Tibial nerve (tissue), 4 donors: Measurements from ENCODE around the gene FMNL2. TPM values are rescaled to one million over a fixed set of nuclear protein-coding genes. Genes with fewer than 3 reads are reported as not detected.
A peak's percentile ranks its signal among the peaks of the same experiment; 100 is the strongest.

Experiments
- DNase-seq, 2 donors: peaks; one replicate each; pipeline ENCODE4 v3.0.0-alpha.2; 2019; ENCODE audit warnings: low spot score in 2 of 2
- H3K27ac ChIP-seq, 4 donors: fragments of 200-600 bp; sonication (generic) in 3 of 4; one replicate each; pipeline ENCODE4 v1.5.1; 2017 to 2019; ENCODE audit warnings: mild to moderate bottlenecking in 1 of 4
- H3K27me3 ChIP-seq, 2 donors: fragments of 200-600 bp; sonication (generic) in 1 of 2; one replicate each; pipeline versions ENCODE4 v1.5.1 to v1.6.0; 2017 to 2019
- H3K36me3 ChIP-seq, 3 donors: fragments of 200-600 bp; sonication (generic); one replicate each; pipeline ENCODE4 v1.5.1; 2018 to 2019
- H3K4me1 ChIP-seq, 4 donors: fragments of 200-600 bp; sonication (generic) in 3 of 4; one replicate each; pipeline ENCODE4 v1.5.1; 2017 to 2019
- H3K4me3 ChIP-seq, 4 donors: fragments of 200-600 bp; sonication (generic) in 3 of 4; one replicate each; pipeline ENCODE4 v1.5.1; 2017 to 2019; ENCODE audit warnings: mild to moderate bottlenecking in 1 of 4, moderate library complexity in 1 of 4
- H3K9me3 ChIP-seq, 4 donors: fragments of 200-600 bp; sonication (generic) in 3 of 4; one replicate each; pipeline ENCODE4 v1.5.1; 2017 to 2019
- CTCF ChIP-seq, 5 experiments: fragments of 200-600 bp in 3 of 5; fragments of 450-650 bp in 2 of 5; sonication (generic) in 3 of 5; IDR thresholded peaks; one replicate each; pipeline ENCODE4 v1.5.1; 2016 to 2019; ENCODE audit warnings: antibody characterized with exemption in 5 of 5, mild to moderate bottlenecking in 3 of 5, moderate library complexity in 2 of 5
- EP300 ChIP-seq, 2 donors: sonication (generic); formaldehyde crosslinking; IDR thresholded peaks; one replicate each; pipeline ENCODE4 v1.6.1; 2017; ENCODE audit warnings: antibody characterized with exemption in 2 of 2, mild to moderate bottlenecking in 1 of 2
- POLR2A ChIP-seq, 2 donors: fragments of 450-650 bp; IDR thresholded peaks; one replicate each; pipeline ENCODE4 v1.6.1; 2017; ENCODE audit warnings: antibody characterized with exemption in 2 of 2, mild to moderate bottlenecking in 2 of 2, moderate library complexity in 2 of 2
- WGBS, 2 donors: methylation state at CpG; one replicate each; pipeline ENCODE4 v1.1.5; 2018; 5-methylcytosine and 5-hydroxymethylcytosine counted together
- total RNA-seq, 4 donors: library from RNA; depleted of rRNA; stranded (reverse); fragments of >200 nt; gene quantifications; one replicate each; pipeline ENCODE4 v1.1.0, GENCODE V29; 2016

Gene FMNL2
- total RNA-seq, 4 donors from 2014 or later = 94.5 to 131 (median 98.1) TPM

DNA sequence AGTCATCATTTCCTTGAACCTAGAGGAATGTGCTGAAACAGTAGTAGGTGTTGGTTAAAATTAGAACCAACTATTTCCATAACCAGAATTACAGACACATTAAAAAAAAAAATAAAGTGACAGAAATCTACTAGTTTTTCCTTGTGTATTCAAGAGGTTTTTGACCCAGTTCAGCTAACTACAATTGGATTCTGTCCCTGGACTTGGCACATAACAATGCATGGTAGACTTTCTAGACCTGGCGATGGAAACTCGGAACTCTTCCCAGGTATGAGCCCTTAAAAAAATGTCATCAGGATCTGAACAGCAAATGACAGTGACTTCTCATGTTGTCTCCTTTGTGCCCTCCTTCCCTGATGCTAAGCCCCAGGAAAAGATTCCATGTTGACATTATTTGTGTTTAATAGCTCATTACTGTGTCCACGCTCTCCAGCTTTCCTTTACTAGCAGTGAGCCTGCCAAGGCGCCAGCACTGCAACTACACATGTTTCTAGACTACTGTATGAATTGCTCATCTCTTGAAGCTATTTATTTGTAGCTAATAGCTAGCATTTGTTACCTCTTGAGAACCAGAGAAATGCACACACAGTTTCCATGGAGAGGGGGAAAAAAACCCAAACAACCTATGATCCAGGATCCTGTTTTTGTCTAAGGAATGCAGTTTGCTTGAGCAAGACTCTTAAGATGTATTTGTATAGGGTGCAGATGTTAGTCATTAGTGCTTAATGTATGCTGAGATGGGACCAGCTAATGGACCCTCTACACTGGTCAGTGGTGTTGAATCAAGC lies 148.5 kb downstream of the FMNL2 start:
- WGBS, 2 donors = 75 to 91% methylated on average over 4 of the region's 4 CpGs
- Histone ChIP-seq H3K4me3 (no peak overlapping the region), H3K4me1 (peaks cover 0 to 55% (median 16%) of the 10 kb centered on the region in 4 donors), H3K27ac (no peak overlapping the region), H3K27me3 (no peaks in the 10 kb centered on the region), H3K9me3 (no peaks in the 10 kb centered on the region), H3K36me3 (no peaks in the 10 kb centered on the region)
- DNase-seq = no peak
- TF ChIP-seq EP300 (IDR thresholded peaks at IDR 0.05) = no peak
- TF ChIP-seq CTCF (IDR thresholded peaks at IDR 0.05) = no peak

DNA sequence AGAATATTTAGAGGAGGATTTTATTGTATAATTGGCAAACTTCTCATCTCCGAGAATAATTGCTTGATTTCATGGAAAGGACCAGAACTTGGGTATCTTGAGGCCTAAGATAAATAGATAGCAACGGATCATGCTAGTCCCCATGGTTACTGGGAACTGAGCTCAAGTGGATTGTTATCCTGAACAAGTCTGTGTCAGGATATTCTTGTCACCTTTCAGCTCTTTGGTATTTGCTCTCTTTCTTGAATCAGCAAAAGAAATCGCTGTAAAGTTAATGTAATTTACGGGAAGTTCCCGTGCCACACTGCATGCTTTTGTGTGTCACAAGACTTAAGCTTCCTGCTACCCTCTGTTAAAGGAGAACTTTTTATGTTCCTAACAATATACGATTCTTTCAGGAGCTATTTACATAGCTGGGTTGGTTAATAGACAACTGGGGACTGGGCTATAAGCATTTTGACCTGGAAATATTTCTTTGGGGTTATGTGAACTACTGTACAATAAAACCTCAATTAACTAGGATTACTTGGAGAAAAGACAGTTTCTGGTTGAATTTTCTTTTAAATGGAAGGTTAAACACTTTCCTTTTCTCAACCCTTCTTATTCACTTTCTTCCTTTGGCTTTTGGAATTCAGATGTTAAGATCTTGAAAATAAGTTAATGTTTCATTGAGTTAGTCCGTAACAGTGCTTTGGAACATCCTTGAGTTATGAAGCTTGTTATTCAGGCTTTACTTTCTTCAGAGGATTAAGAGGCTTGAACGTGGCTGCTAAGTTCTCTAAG lies 151.2 kb downstream of the FMNL2 start:
- no peaks in the 10 kb centered on the region for H3K36me3 ChIP-seq
- TF ChIP-seq POLR2A (IDR thresholded peaks at IDR 0.05) (no peak), CTCF (IDR thresholded peaks at IDR 0.05) (no peak), EP300 (IDR thresholded peaks at IDR 0.05) (peak; percentile 75 to 81)
- no peaks in the 10 kb centered on the region for H3K27me3 ChIP-seq
- no peaks in the 10 kb centered on the region for H3K9me3 ChIP-seq
- no peak overlapping the region for H3K4me3 ChIP-seq
- H3K4me1 ChIP-seq = peaks cover 0 to 80% (median 25%) of the 10 kb centered on the region in 4 donors
- peak overlapping the region in 2 of 4 donors; percentile 76 to 78 for H3K27ac ChIP-seq
- DNase-seq = no peak
- 29 to 32% methylated on average over 8 of the region's 8 CpGs for WGBS, 2 donors

DNA sequence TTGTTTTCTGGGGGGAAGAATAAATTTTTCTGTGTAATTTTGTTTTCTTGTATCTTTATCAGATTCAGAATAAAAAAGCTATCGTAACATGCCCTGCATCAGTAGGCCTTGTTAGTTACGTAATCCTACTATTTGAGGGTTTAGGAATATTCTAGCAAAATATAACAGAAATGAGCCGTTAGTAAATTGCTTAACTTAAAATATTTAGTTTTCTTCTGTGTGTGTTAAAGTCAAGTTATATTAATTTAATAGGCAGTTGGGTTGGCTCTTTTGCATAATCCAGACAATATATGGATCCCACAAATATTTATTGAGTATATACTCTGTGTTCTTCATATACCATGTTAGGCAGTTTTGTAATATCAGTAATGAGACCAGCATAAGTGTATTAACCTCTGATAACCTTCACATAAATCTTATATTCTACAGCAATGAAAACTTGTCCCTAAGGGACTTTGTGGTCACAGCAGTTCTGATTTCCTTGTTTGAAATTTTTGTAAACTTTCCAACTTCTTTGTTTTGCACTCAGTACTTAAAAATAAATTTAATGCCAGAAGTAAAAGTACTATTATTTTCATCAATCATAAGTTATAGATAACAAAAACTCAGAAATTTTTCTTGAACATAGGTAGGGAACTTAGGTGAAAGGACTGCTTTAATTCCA lies 151.9 kb downstream of the FMNL2 start:
- Histone ChIP-seq H3K27ac (peak overlapping the region in 2 of 4 donors; percentile 76 to 78), H3K9me3 (no peaks in the 10 kb centered on the region), H3K4me1 (peaks cover 0 to 80% (median 31%) of the 10 kb centered on the region in 4 donors), H3K36me3 (no peaks in the 10 kb centered on the region), H3K4me3 (no peak overlapping the region), H3K27me3 (no peaks in the 10 kb centered on the region)
- 70 to 74% methylated on average over 3 of the region's 3 CpGs for WGBS, 2 donors
- no peak for DNase-seq
- no peak for TF ChIP-seq POLR2A (IDR thresholded peaks at IDR 0.05)
- no peak for TF ChIP-seq CTCF (IDR thresholded peaks at IDR 0.05)
- no peak for TF ChIP-seq EP300 (IDR thresholded peaks at IDR 0.05)

- H3K4me3 ChIP-seq = no peak overlapping the region
- H3K36me3 ChIP-seq = no peaks in the 10 kb centered on the region
- TF ChIP-seq CTCF (IDR thresholded peaks at IDR 0.05) = no peak
- TF ChIP-seq POLR2A (IDR thresholded peaks at IDR 0.05) = no peak
- no peak for TF ChIP-seq EP300 (IDR thresholded peaks at IDR 0.05)
- WGBS, 2 donors = 82 to 91% methylated on average over 2 of the region's 2 CpGs
- H3K4me1 ChIP-seq = peaks cover 0 to 80% (median 37%) of the 10 kb centered on the region in 4 donors
- no peaks in the 10 kb centered on the region for H3K9me3 ChIP-seq
- no peak for DNase-seq
- H3K27ac ChIP-seq = peak overlapping the region in 1 of 4 donors; percentile 76
- H3K27me3 ChIP-seq = no peaks in the 10 kb centered on the region
Observed at GRCh38 chr2:152488075-152488474, 153.1 kb downstream of the FMNL2 start.
